A549 (cell line): Measurements from ENCODE around the gene MAP3K14.

Experiments used
- CTCF ChIP-seq: fragments of >200 bp; sonication (Bioruptor Twin); formaldehyde crosslinking; IDR thresholded peaks from 3 replicates; pipeline ENCODE4 v1.5.1; 2016
- EHMT2 ChIP-seq: fragments of 200-600 bp; sonication (generic); IDR thresholded peaks from 2 replicates; pipeline ENCODE4 v1.6.1; 2016; ENCODE audit warnings: antibody characterized with exemption, low read depth, mild to moderate bottlenecking, moderate library complexity
- EP300 ChIP-seq, 2 experiments: fragments of >200 bp; sonication (Bioruptor Twin); formaldehyde crosslinking; IDR thresholded peaks; 2 replicates in 1 of 2; 3 replicates in 1 of 2; pipeline ENCODE4 v1.6.1; 2016 to 2017
- NR3C1 ChIP-seq: fragments of >200 bp; sonication (Bioruptor Twin); formaldehyde crosslinking; IDR thresholded peaks from 3 replicates; pipeline ENCODE4 v1.6.1; 2017
- POLR2A ChIP-seq: IDR thresholded peaks from 2 replicates; pipeline ENCODE4 v1.6.1; 2012; ENCODE audit warnings: mild to moderate bottlenecking, low read length
- RCOR1 ChIP-seq: fragments of 150-350 bp; IDR thresholded peaks from 2 replicates; pipeline ENCODE4 v1.6.1; 2014; ENCODE audit warnings: antibody characterized with exemption, low read length, low read depth
- TF ChIP-seq, protein P1 (sequence below): fragments of 450-650 bp; IDR thresholded peaks from 2 replicates; pipeline ENCODE4 v1.6.1; 2014; ENCODE audit warnings: antibody characterized with exemption

GRCh38 chr17:45224671-45225050 lies 92.2 kb downstream of the MAP3K14 start:
- TF ChIP-seq NR3C1 (no peak), POLR2A (no peak), RCOR1 (no peak), CTCF (no peak), EHMT2 (no peak), EP300 (IDR thresholded peaks at IDR 0.05) (no peak)
- TF ChIP-seq, protein P1, sequence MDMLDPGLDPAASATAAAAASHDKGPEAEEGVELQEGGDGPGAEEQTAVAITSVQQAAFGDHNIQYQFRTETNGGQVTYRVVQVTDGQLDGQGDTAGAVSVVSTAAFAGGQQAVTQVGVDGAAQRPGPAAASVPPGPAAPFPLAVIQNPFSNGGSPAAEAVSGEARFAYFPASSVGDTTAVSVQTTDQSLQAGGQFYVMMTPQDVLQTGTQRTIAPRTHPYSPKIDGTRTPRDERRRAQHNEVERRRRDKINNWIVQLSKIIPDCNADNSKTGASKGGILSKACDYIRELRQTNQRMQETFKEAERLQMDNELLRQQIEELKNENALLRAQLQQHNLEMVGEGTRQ: no peak
